Right ventricle myocardium inferior (tissue), 1 donor: ENCODE measurements around the gene TPM1. TPM values are rescaled to one million over a fixed set of nuclear protein-coding genes. Genes with fewer than 3 reads are reported as not detected.

Experiments
- ATAC-seq: fragments of 200-7000 bp; cut with Tn5 transposase; one replicate; pipeline ENCODE4 v1.9.1; 2020; ENCODE audit warnings: mild to moderate bottlenecking, moderate library complexity
- DNase-seq: peaks from one replicate; pipeline ENCODE4 v3.0.0; 2021; ENCODE audit errors: missing footprints
- intact Hi-C: fragments of 100-400 bp; cut with DNase I; formaldehyde crosslinking; loops from one replicate; pipeline ENCODE4 v1.11.0; 2022
- total RNA-seq: library from RNA; stranded (reverse); fragmentation: NEBNext Ultra II Directional; extraction: Animal tissue kit (Norgen Biotek cat#: 25700); gene quantifications from one replicate; pipeline ENCODE4 v1.2.1, GENCODE V29; 2021
- donor health status: DM: no; HTN: yes; CAD: no; lungs with severe emphysema.

Gene TPM1
- total RNA-seq, 1 donor from 2014 or later: 13,805 TPM

DNA sequence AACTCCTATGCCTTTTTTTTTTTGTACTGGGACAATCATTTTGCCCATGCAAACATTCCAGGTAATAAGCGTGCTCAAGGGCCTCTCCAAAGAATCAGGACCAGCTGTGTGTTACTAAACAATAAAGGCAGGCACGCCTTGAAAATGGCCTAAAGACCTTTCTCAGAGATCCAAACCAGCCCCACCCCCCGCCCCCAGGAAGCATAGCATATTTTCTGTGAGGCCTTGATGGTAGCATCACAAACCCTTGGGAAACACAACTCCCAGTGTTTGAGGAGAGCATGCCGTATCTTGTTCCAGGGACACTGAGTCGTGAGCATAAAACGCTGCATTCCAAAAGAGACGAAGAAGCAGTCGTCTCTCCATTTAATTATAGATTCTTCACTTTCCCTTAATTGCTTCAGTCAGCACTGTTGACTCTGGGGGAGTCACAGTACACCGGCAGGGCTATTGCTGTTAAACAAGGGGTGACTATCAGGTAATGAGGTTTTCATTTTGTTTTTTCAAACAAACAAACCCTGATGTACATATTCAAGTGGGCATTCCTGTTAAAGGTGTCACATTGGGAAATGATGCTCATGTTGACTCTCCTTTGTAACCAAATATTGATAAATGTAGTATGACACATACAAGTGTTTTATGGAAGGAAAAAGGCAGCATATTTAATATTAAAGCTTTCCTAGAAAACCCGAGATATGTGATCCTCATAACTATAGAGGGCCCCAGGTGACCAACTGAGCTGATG, 4.4 kb upstream of the TPM1 start:
- DNase-seq (no peak), ATAC-seq (no peak)
- intact Hi-C loops: no loop called here

DNA sequence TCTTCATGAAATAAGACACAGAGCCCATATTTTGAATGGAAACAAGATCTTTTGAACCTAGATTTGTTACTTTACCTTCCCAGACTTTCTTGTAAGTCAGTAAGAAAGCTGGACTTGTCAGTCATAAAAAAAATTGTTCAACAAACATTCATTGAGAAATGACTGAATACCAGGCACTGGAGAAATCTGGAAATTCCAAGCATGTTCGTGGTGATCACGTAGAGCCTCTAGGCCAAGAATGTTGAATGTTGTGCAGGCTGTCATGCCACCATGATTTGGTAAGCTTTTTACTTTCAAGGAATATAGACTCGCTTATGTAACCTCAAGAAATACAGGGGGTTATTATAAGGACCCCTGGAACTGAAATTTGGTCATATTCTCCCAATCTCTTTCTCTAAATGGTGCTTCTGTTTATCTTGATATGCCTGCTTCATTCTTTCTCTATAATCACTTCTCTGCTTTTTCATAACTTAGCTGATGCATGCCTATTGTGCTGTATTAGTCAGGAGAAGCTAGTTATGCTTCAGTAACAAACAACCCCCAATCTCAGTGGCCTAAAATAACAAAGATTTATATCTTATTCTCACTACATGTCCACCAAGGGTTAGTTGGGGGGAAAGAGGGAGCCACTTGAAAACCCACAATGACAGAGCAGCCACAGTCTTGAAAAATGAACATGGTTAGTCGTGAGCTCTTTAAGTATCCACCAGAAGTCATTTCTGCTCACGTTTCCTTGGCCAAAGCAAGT, 3.4 kb upstream of the TPM1 start:
- DNase-seq (no peak), ATAC-seq (no peak)
- intact Hi-C loops: no loop called here

DNA sequence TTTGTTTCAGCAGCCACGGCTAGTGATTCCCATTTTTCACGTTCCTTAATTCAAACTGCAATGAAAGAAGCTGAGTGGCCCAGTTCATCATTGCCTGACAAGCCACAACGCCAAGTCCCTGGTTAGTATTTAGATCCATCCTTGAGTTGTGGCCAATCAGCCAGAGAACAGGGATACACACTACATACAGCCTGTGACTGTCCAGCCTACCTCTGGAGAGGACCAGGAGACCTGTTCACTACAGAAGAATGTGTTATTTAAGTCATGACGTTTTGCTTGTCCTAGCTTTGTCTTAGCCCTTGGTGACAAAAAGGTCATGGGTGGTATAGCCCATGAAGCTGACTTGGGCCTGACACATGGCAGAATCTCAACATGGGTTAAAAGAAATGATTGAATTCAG, 2.7 kb upstream of the TPM1 start:
- DNase-seq (no peak), ATAC-seq (no peak)
- intact Hi-C loops: loop anchor here (2.0 to 5.0 kb wide), 3 partner anchors 39 to 98 kb away; no protein-coding TSS in a partner anchor

- DNase-seq (no peak), ATAC-seq (no peak)
- intact Hi-C loops: loop anchor here (2.0 to 5.0 kb wide), 3 partner anchors 40 to 98 kb away; no protein-coding TSS in a partner anchor
Measured at GRCh38 chr15:63040509-63040908, 2.0 kb upstream of the TPM1 start.

GRCh38 chr15:63040954-63041353, 1.6 kb upstream of the TPM1 start:
- DNase-seq (no peak), ATAC-seq (no peak)
- intact Hi-C loops: loop anchor here (2.0 to 5.0 kb wide), 3 partner anchors 40 to 99 kb away; no protein-coding TSS in a partner anchor

DNA sequence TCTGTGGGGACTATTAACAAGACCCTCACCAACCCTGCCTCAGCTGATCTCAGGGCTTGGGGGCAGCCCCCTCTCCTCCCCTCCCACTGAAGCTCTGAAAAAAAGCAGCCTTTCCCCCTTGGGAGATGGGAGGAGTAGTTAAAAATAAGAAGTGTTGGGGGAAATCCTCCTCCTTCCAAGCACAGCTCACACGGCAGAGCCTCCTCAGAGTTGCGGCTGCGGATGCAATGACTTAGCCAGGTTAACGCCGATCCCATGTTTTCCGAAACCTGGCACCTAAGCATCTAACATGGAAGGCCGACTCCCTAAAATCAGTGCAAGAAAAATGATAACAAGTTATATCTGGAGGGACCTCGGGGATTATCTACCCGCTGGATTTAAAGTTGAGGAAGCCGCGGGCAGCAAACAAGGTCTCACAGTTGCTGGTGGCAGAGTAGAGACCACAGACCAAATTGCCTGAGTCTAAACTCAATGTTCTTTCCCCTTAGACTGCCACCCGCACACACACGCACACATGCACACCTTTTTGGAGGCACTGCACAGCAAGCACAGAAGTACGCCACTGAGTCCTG, 1.1 kb upstream of the TPM1 start:
- ATAC-seq (no peak), DNase-seq (no peak)
- intact Hi-C loops: loop anchor here (2.0 to 5.0 kb wide), 3 partner anchors 41 to 99 kb away; no protein-coding TSS in a partner anchor

DNA sequence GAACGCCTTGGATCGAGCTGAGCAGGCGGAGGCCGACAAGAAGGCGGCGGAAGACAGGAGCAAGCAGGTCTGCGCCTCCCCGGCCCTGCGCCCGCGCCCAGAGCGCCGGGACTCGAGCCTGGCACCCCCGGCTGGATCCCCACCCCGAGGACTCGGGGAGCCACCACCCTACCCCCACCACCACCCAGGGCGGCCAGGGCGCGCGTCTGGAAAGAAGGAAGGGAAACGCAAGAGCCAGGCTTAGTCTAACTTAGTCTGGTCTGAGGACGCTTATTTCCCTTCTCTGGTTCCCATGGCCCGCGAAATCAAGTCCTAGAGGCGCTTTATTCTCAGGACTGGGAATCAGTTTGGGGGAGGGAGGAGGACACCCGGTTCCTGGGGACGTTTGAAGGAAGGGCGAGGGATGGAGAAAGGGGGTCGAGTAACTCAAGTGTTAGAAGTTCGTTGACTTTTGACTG, 359 bp downstream of the TPM1 start:
- ATAC-seq (peak; percentile 0), DNase-seq (no peak)
- intact Hi-C loops: loop anchor here (1.0 to 5.0 kb wide), 5 partner anchors 86 to 194 kb away; no protein-coding TSS in a partner anchor

GRCh38 chr15:63043335-63044076, 959 bp downstream of the TPM1 start:
- ATAC-seq: no peak
- peak; percentile 78 for DNase-seq
- intact Hi-C loops: loop anchor here (2.0 to 5.0 kb wide), 4 partner anchors 86 to 195 kb away; no protein-coding TSS in a partner anchor

DNA sequence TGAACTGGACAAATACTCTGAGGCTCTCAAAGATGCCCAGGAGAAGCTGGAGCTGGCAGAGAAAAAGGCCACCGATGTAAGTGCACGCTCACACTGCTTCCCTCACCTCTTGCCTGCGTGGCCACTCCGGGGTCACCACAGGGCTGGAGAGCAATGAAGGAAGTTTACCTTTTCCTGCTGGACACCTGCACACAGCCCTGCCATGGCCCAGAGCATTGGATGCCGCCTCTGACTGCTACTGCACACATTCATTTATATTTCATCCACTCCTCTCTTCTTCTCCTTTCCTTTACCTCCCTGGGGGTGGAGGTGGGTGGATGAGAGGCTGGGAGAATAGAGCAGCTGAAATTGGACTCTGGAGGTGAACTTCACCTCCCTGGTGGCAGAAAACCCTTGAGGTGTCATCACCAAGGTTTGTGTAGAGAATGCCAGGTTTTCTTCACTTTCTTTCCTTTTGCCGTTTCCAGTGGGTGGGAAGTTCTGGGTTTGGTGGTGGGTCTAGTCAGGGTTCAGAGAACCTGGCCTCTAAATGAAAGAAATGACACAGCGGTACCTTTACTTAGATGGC, 1.6 kb downstream of the TPM1 start:
- DNase-seq: no peak
- intact Hi-C loops: loop anchor here (5.0 kb wide), 2 partner anchors 87 to 102 kb away; no protein-coding TSS in a partner anchor

GRCh38 chr15:63044645-63045464, 2.3 kb downstream of the TPM1 start:
- ATAC-seq (no peak), DNase-seq (no peak)
- intact Hi-C loops: loop anchor here (1.0 to 5.0 kb wide), 3 partner anchors 88 to 263 kb away; no protein-coding TSS in a partner anchor

More for the DNA sequence above, 1.6 kb downstream of the TPM1 start:
- ATAC-seq: no peak

DNA sequence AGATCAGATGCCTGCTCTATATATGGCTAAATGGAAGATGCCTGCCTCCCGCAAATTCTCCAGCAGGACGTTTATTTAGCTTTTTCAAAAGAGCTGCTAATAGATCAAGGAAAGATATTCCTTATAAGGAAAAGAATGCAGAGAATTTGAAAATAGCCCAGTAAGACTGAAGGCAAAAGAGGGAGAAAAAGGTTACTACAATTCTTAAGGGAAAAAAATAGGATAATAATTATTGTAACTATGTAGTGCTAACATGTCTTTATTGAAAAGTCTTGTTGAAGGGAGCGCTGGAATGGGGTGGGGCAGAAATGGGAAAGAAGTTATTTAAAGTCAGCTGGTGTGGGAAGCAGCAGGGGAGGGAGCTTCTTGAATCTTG, 2.9 kb downstream of the TPM1 start:
- intact Hi-C loops: loop anchor here (1.0 kb wide), 1 partner anchor 263 kb away; no protein-coding TSS in a partner anchor
- DNase-seq: no peak

DNA sequence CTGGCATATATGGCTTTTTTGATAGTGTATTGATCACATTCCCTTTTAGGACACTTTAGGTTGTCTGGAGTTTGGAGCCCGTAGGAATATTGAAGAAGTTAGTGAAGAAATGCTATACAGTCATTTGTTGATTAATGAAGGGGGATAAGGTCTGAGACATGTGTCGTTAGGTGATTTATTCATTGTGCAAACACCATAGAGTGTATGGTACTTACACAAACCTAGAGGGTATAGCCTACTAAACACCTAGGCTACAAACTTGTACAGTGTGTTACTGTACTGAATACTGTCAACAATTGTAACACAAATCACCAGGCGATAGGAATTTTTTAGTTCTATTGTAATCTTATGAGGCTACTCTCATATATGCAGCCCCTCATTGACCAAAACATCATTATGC, 3.3 kb downstream of the TPM1 start:
- ATAC-seq: no peak
- DNase-seq: no peak
- intact Hi-C loops: loop anchor here (1.0 kb wide), 1 partner anchor 264 kb away; no protein-coding TSS in a partner anchor

More for the DNA sequence above, 2.9 kb downstream of the TPM1 start:
- no peak for ATAC-seq

GRCh38 chr15:63046917-63047760, 4.6 kb downstream of the TPM1 start:
- no peak for ATAC-seq
- intact Hi-C loops: no loop called here
- DNase-seq: no peak

- DNase-seq: no peak
- no peak for ATAC-seq
- intact Hi-C loops: loop anchor here (1.0 kb wide), 2 partner anchors 42 to 46 kb away; no protein-coding TSS in a partner anchor
Measured at GRCh38 chr15:63047792-63048114, 5.2 kb downstream of the TPM1 start.

DNA sequence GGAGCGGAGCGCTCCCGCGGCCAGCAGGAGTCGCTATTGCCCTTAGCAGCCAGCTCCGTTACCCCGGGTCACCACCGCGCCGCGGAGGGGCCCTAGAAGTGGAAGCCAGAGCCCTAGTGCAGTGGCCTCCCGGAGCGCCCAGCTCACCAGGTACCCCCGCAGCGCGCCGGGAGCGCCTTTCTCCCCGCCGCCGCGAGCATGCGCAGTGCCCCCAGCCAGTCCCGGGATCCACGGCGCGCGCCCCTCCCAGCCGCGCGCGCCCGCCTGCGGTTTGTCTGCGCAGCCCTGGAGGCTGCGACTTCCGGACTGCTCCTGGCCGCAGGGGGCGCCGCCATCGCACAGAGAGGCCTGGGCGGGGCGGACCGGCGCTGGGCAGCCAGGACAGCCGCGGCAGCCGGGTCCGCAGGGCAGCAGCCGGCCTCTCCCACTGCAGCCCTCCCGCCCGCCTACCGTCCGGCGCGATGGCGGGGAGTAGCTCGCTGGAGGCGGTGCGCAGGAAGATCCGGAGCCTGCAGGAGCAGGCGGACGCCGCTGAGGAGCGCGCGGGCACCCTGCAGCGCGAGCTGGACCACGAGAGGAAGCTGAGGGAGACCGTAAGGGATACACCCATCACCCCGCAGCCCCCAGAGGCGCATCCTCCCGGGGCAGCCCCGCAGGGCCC, 5.7 kb downstream of the TPM1 start:
- intact Hi-C loops: loop anchor here (1.0 kb wide), 2 partner anchors 41 to 45 kb away; no protein-coding TSS in a partner anchor
- peak; percentile 96 for DNase-seq
- ATAC-seq: peak; percentile 82
